ENCODE data around the gene GAK.

DNA sequence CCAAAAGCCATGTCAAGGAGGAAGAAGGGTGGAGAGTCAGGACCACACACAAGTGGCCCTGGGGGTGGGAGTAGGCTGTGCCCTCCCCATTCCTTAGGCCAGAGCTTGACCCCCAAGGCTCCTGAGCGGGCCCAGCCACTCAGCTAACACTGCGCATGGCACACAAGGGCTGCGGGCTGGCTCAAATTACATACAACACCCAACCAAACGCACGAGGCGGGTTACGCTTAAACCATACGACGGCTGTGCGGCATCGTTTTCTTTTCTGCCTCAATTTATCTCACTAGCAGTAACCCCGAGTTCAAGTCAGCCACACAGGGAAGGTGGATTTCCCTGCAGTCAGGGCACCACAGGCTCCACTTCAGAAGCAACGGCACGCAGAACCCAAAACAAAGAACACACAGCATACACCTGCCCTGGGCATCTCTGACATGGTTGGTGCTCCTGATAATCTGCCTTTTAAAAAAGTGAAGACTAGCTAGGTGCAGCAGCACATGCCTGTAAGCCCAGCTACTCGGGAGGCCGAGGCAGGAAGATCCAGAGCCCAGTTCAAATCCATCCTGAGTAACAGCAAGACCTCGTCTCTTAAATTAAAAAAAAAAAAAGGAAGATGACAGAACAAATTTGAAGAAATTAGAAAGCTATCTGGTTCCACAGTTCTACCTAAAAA is 2.9 kb downstream of the GAK start:
- TF ChIP-seq CTCF (IDR thresholded peaks at IDR 0.05; ENCODE audit: insufficient read depth, low read length, poor library complexity, severe bottlenecking) = no peak
- TF ChIP-seq EZH2phosphoT487 (conservative IDR thresholded peaks at IDR 0.05; ENCODE audit: low read length) = no peak

Data from SU-DHL-6 (cell line).